Lower leg skin (tissue), 3 donors: ENCODE measurements around the gene CMTM3.

Experiments used
- POLR2A ChIP-seq, 2 donors: fragments of 450-650 bp; IDR thresholded peaks; one replicate each; pipeline ENCODE4 v1.6.1; 2016 to 2017; ENCODE audit warnings: antibody characterized with exemption in 2 of 2, mild to moderate bottlenecking in 1 of 2, moderate library complexity in 1 of 2
- TF ChIP-seq, protein P1 (sequence below), 3 donors: fragments of 450-650 bp; IDR thresholded peaks; one replicate each; pipeline ENCODE4 v1.5.1; 2016; ENCODE audit warnings: antibody characterized with exemption in 3 of 3, mild to moderate bottlenecking in 3 of 3, moderate library complexity in 2 of 3

DNA sequence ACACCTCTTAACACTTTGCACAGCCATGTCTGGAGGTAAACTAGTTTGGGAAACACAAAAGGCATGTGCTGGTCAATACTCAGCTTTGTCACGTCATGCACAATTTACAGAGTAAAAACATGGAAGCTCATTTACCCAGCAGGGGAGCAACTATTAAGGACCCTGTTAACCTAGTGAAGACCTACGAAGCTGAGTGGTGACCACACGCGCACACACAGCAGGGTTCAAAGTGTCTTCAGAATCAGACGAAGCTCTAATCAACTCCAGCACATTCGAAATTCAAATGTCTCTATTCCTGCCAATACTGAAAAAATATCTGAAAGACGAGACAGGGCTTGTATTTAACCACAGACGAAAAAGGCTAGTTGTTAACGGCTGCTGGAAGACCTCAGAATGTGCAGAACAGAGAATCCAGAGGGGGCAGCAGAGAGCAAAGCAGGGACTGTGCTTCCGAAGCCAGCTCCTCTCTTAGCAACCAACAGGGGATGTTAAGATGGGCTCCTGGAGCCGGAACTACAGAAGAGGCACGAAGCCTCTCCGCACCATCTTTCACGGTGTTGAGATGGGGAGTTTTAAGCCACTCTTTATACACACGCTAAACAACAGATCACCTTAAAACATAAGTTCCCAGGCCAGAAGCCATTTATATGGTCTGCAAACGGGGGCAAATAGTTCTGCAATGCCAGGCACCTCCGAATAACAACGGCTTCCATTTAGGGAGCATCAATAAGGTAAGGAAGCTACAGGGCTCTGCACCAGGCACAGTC, 46.4 kb downstream of the CMTM3 start:
- TF ChIP-seq, protein P1, sequence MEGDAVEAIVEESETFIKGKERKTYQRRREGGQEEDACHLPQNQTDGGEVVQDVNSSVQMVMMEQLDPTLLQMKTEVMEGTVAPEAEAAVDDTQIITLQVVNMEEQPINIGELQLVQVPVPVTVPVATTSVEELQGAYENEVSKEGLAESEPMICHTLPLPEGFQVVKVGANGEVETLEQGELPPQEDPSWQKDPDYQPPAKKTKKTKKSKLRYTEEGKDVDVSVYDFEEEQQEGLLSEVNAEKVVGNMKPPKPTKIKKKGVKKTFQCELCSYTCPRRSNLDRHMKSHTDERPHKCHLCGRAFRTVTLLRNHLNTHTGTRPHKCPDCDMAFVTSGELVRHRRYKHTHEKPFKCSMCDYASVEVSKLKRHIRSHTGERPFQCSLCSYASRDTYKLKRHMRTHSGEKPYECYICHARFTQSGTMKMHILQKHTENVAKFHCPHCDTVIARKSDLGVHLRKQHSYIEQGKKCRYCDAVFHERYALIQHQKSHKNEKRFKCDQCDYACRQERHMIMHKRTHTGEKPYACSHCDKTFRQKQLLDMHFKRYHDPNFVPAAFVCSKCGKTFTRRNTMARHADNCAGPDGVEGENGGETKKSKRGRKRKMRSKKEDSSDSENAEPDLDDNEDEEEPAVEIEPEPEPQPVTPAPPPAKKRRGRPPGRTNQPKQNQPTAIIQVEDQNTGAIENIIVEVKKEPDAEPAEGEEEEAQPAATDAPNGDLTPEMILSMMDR (IDR thresholded peaks at IDR 0.05) = peak in 1 of 3 donors; percentile 68
- TF ChIP-seq POLR2A (IDR thresholded peaks at IDR 0.05) = no peak
